ENCODE data around the gene ECT2L. TPM values are rescaled to one million over a fixed set of nuclear protein-coding genes. Genes with fewer than 3 reads are reported as not detected.

The ECT2L gene
- total RNA-seq, 6 experiments from 2014 or later: not detected

DNA sequence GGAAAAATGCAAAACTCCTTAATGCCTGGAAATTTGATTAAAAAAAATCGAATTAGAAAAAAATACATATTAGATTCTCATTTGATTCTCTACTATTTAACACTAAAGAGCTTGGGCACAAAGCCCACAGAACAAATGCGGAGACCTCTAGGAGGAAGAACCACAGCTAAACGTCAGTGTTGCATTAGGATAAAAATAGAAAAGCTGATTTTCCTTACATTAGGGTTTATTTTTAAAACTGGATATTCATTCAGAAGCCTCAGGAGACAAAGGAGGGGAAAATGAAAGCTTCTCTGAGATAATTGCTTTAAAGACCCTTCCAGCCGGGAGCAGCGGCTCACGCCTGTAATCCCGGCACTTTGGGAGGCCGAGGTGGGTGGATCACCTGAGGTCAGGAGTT is 77.3 kb downstream of the ECT2L start:
- Mint-ChIP-seq H3K36me3 (ENCODE audit: low read depth) (no peaks in the 10 kb centered on the region), H3K4me3 (no peak overlapping the region), H3K27me3 (ENCODE audit: insufficient read depth) (peaks cover 1% of the 10 kb centered on the region), H3K9me3 (no peaks in the 10 kb centered on the region), H3K4me1 (ENCODE audit: low read depth) (peaks cover 4% of the 10 kb centered on the region), H3K27ac (no peak overlapping the region)
- TF ChIP-seq, protein P1, sequence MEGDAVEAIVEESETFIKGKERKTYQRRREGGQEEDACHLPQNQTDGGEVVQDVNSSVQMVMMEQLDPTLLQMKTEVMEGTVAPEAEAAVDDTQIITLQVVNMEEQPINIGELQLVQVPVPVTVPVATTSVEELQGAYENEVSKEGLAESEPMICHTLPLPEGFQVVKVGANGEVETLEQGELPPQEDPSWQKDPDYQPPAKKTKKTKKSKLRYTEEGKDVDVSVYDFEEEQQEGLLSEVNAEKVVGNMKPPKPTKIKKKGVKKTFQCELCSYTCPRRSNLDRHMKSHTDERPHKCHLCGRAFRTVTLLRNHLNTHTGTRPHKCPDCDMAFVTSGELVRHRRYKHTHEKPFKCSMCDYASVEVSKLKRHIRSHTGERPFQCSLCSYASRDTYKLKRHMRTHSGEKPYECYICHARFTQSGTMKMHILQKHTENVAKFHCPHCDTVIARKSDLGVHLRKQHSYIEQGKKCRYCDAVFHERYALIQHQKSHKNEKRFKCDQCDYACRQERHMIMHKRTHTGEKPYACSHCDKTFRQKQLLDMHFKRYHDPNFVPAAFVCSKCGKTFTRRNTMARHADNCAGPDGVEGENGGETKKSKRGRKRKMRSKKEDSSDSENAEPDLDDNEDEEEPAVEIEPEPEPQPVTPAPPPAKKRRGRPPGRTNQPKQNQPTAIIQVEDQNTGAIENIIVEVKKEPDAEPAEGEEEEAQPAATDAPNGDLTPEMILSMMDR (IDR thresholded peaks at IDR 0.05): no peak
- DNase-seq: no peak

DNA sequence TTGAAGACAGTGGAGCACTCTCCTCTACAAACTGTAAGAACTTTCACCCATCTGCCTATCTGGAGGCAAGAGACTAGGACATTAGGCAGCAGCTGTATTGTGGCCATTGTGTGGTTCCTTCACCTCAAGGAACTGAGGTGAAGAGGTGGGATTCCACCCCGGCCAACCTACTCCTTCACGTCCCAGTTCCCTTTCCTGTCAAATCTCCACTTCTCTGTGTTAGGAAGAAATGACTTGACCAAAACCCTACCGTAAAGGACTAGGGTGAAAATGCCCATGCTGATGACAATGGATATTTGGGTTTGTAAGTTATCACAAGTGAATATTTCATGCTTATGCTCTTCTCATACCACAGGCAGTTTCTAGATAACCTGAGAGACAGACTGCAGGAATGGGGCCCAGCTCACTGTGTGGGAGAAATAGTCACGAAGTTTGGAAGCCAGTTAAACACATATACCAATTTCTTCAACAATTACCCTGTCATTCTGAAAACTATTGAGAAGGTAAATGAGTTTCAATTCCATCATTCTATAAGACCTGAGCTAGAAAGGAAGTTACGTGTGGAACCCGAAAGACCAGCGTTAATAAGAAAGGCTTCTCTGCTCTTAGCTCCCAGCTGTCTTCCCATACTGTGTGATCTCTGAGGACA is 86.6 kb downstream of the ECT2L start:
- Mint-ChIP-seq H3K27me3 (ENCODE audit: insufficient read depth) (no peaks in the 10 kb centered on the region), H3K4me3 (no peak overlapping the region), H3K27ac (no peak overlapping the region), H3K4me1 (ENCODE audit: low read depth) (no peaks in the 10 kb centered on the region), H3K9me3 (no peaks in the 10 kb centered on the region), H3K36me3 (ENCODE audit: low read depth) (no peaks in the 10 kb centered on the region)
- TF ChIP-seq, protein P1 (IDR thresholded peaks at IDR 0.05): no peak
- DNase-seq: no peak

DNA sequence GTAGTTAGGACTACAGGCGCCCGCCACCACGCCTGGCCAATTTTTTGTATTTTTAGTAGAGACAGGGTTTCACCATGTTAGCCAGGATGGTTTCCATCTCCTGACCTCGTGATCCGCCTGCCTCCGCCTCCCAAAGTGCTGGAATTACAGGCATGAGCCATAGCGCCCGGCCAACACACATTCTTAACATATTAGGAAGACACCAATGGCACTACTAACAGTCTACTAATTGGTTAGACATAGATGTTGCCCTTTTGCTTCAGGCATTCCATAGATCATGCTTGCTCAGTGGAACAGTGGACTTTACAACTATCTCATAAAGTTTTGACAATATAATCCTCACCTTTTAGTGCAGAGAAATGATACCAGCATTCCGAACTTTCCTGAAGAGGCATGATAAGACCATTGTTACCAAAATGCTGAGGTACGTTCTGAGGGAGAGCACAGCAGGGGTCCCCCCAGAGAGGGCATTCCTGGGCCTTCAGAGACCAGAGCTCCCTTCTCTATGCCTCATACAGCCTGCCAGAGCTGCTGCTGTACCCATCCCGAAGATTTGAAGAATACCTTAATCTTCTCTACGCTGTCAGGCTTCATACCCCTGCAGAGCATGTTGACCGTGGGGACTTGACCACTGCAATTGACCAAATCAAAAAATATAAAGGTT is 89.4 kb downstream of the ECT2L start:
- H3K36me3 Mint-ChIP-seq (ENCODE audit: low read depth): no peaks in the 10 kb centered on the region
- H3K27me3 Mint-ChIP-seq (ENCODE audit: insufficient read depth): no peaks in the 10 kb centered on the region
- H3K27ac Mint-ChIP-seq: no peak overlapping the region
- H3K9me3 Mint-ChIP-seq: no peaks in the 10 kb centered on the region
- no peaks in the 10 kb centered on the region for H3K4me1 Mint-ChIP-seq (ENCODE audit: low read depth)
- TF ChIP-seq, protein P1 (IDR thresholded peaks at IDR 0.05): no peak
- H3K4me3 Mint-ChIP-seq: no peak overlapping the region
- DNase-seq: no peak

DNA sequence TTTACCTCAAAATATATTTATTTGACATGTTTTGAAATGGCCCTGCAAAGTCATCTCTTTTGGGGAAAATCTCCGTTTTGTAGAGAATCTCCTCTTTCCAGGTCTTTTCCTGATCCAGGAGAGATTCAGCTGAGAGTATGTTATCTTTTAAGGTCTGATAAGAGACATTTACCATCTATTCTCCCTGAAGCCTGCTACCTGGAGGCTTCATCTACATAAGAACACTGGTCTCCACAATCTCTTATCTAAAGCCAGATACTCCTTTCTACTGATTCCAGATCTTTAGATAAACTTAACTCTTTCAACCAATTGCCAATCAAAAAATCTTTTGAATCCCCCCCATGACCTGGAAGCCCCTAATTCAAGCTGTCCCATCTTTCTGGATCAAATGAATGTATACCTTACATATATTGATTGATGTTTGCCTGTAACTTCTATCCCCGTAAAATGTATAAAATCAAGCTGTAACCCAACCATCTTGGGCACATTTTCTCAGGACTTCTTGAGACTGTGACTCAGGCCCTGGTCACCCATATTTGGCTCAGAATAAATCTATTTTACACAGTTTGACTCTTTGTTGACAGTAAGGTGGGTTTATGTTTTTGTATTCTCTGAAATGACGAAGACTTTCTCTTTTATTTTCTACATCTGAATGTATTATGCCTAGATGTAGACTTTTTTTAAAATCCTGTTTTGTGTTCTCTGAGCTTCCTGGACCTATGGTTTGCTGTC is 95.5 kb downstream of the ECT2L start:
- no peak overlapping the region for H3K27ac Mint-ChIP-seq
- H3K4me1 Mint-ChIP-seq (ENCODE audit: low read depth): peaks cover 10% of the 10 kb centered on the region
- no peaks in the 10 kb centered on the region for H3K9me3 Mint-ChIP-seq
- no peaks in the 10 kb centered on the region for H3K36me3 Mint-ChIP-seq (ENCODE audit: low read depth)
- DNase-seq: no peak
- H3K27me3 Mint-ChIP-seq (ENCODE audit: insufficient read depth): no peaks in the 10 kb centered on the region
- TF ChIP-seq, protein P1 (IDR thresholded peaks at IDR 0.05): no peak
- H3K4me3 Mint-ChIP-seq: no peak overlapping the region

DNA sequence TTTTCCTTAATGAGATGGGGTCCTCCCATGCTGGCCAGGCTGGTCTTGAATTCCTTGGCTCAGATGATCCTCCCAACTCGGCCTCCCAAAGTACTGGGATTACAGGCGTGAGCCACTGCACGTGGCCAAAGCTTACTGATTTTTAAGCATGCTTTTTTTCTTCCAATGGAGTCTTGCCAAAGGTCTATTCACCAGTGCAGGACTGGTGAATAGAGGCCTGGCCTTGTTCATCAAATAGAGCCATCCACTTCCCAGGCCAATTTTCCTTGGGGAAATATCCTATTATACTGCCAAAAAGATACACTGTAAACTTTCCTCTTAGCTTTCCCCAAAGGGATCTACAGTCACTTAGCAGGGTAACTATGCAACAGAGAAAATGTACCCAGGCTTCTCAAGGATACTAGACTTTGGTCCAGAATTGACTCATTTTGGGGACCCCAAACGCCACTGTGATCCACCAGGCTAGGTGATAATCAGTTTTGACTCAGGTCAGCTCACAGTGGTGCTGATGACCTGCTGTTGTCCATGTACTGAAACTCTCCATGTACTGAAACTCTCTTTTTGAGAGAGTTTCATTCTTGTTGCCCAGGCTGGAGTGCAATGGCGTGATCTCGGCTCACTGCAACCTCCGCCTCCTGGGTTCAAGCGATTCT is 100.3 kb downstream of the ECT2L start:
- Mint-ChIP-seq H3K4me3 (no peak overlapping the region), H3K27ac (no peak overlapping the region), H3K4me1 (ENCODE audit: low read depth) (peaks cover 10% of the 10 kb centered on the region), H3K36me3 (ENCODE audit: low read depth) (peaks cover 9% of the 10 kb centered on the region), H3K27me3 (ENCODE audit: insufficient read depth) (no peaks in the 10 kb centered on the region), H3K9me3 (no peaks in the 10 kb centered on the region)
- DNase-seq: no peak
- TF ChIP-seq, protein P1 (IDR thresholded peaks at IDR 0.05): no peak

Measured in HFFc6 (cell line).